Measurements from ENCODE around the gene TNIP2. TPM values are rescaled to one million over a fixed set of nuclear protein-coding genes. Genes with fewer than 3 reads are reported as not detected.

The TNIP2 gene
- total RNA-seq, 8 experiments from 2014 or later: 10.5 to 42.8 (median 19.1) TPM

GRCh38 chr4:2756691-2757350, 685 bp upstream of the TNIP2 start:
- in situ Hi-C loops (cut with MboI; ENCODE audit: low pct_unique_long_range_greater_than_20kb in 2 of 9, low sequenced_read_pairs in 9 of 9, unreplicated experiment in 9 of 9): loop anchor here in 1 of 9 experiments (25.0 kb wide), 1 partner anchor 180 kb away; no protein-coding TSS in a partner anchor
- H3K4me1 ChIP-seq (replicated peaks in 1 of 2): peaks cover 8 to 9% of the 10 kb centered on the region in 2 donors

GRCh38 chr4:2754848-2755819, 1.0 kb downstream of the TNIP2 start:
- Histone ChIP-seq H3K27ac (no peak overlapping the region), H3K4me3 (peak overlapping the region; percentile 56 to 81 (median 68)), H3K4me1 (replicated peaks in 1 of 2) (peaks cover 8 to 9% of the 10 kb centered on the region in 2 donors)
- 62 to 92% (median 80%) methylated on average over 1 to 9 of the region's 23 CpGs; no CpG with 5 or more reads in 5 of the 10 experiments for WGBS, 10 experiments
- ATAC-seq (replicated peaks in 6 of 8): no peak
- in situ Hi-C loops (cut with MboI; ENCODE audit: low pct_unique_long_range_greater_than_20kb in 2 of 9, low sequenced_read_pairs in 9 of 9, unreplicated experiment in 9 of 9): loop anchor here in 1 of 9 experiments (25.0 kb wide), 1 partner anchor 182 kb away; no protein-coding TSS in a partner anchor

More at GRCh38 chr4:2756691-2757350, 685 bp upstream of the TNIP2 start:
- ATAC-seq (replicated peaks in 6 of 8): no peak
- WGBS, 10 experiments: 83 to 100% (median 97%) methylated on average over 1 to 8 of the region's 25 CpGs; no CpG with 5 or more reads in 2 of the 10 experiments
- peak overlapping the region; percentile 56 to 81 (median 68) for H3K4me3 ChIP-seq
- peak overlapping the region in 1 of 2 donors; percentile 23 for H3K27ac ChIP-seq

DNA sequence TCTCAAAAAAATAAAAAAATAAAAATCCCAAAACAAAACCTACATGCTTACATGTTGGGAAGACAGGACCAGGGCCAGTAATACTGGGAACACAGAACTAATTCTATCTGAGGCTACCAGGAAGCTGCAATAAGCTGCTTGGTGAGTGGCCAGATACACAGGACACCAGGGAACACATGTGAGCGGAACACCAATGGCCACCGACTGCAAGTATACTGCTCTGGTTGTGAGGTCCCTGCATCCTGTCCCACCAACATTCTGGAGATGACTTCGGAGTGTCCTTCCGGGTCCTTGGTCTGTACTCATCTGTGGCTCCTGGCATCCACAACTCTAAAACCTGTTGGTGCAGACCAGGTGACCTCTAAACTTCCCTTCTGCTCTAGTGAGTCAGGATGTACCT, 2.7 kb downstream of the TNIP2 start:
- Histone ChIP-seq H3K27ac (no peak overlapping the region), H3K4me1 (replicated peaks in 1 of 2) (peaks cover 8 to 9% of the 10 kb centered on the region in 2 donors), H3K4me3 (no peak overlapping the region)
- WGBS, 10 experiments: 43 to 100% (median 88%) methylated on average over 1 to 4 of the region's 4 CpGs; no CpG with 5 or more reads in 2 of the 10 experiments
- no peak for ATAC-seq (replicated peaks in 6 of 8)
- in situ Hi-C loops (cut with MboI; ENCODE audit: low pct_unique_long_range_greater_than_20kb in 2 of 9, low sequenced_read_pairs in 9 of 9, unreplicated experiment in 9 of 9): loop anchor here in 1 of 9 experiments (25.0 kb wide), 1 partner anchor 184 kb away; no protein-coding TSS in a partner anchor

- Histone ChIP-seq H3K27ac (no peak overlapping the region), H3K4me3 (no peak overlapping the region), H3K4me1 (replicated peaks in 1 of 2) (peaks cover 6 to 8% of the 10 kb centered on the region in 2 donors)
- 10 to 96% (median 85%) methylated on average over 1 to 7 of the region's 19 CpGs; no CpG with 5 or more reads in 2 of the 10 experiments for WGBS, 10 experiments
- ATAC-seq (replicated peaks in 6 of 8): peak in 3 of 8 experiments; percentile 41 to 73 (median 73)
- in situ Hi-C loops (cut with MboI; ENCODE audit: low pct_unique_long_range_greater_than_20kb in 2 of 9, low sequenced_read_pairs in 9 of 9, unreplicated experiment in 9 of 9): loop anchor here in 1 of 9 experiments (25.0 kb wide), 1 partner anchor 186 kb away; no protein-coding TSS in a partner anchor
Measured at GRCh38 chr4:2750719-2751605, 5.2 kb downstream of the TNIP2 start.

- no peaks in the 10 kb centered on the region for H3K4me1 ChIP-seq (replicated peaks in 1 of 2)
- 80 to 100% (median 94%) methylated on average over 2 to 10 of the region's 16 CpGs; no CpG with 5 or more reads in 4 of the 10 experiments for WGBS, 10 experiments
- no peak overlapping the region for H3K27ac ChIP-seq
- no peak overlapping the region for H3K4me3 ChIP-seq
- no peak for ATAC-seq (replicated peaks in 6 of 8)
- in situ Hi-C loops (cut with MboI; ENCODE audit: low pct_unique_long_range_greater_than_20kb in 2 of 9, low sequenced_read_pairs in 9 of 9, unreplicated experiment in 9 of 9): no loop called here
Measured at GRCh38 chr4:2746891-2747695, 9.0 kb downstream of the TNIP2 start.

DNA sequence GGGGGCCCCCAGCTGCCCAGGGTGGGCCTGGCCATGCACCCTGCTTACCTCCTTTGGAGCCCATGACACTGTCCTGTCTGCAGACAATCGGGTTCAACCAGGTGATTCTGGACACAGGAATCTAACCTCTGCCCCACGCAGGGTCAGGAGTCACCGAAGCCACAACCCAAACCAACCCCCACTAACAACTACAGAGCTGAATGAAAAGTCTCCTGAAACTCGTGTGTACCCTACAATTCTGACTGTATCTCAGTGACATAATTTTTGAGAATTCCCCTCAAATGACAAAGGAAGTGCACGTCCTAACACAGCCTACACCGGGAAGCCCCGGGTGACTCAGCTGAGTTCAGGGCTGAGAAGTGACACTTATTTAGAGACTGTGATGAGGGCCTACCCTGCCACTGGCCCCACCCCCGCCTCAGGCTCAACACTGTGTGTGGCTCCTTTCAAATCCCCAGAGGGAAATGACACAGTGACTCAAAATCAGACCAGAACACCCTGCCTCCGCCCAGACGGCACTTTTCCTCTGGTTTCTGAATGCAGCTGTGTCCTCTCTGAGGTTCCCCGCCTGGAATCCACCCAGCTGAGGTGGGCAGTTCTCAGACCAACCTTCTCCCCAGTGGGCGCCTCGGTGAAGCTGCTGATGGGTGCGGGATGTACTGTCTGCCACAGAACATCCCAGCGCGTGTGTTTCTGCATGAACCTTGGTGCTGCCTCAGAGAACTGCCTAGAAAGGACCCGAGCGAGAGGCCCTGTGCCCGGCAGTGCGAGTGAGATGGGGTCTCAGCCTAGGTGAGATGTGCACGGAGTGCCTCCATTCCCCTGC, 9.9 kb downstream of the TNIP2 start:
- Histone ChIP-seq H3K4me1 (replicated peaks in 1 of 2) (no peaks in the 10 kb centered on the region), H3K27ac (no peak overlapping the region), H3K4me3 (no peak overlapping the region)
- in situ Hi-C loops (cut with MboI; ENCODE audit: low pct_unique_long_range_greater_than_20kb in 2 of 9, low sequenced_read_pairs in 9 of 9, unreplicated experiment in 9 of 9): no loop called here
- WGBS, 10 experiments: 0 to 80% (median 67%) methylated on average over 1 to 3 of the region's 21 CpGs; no CpG with 5 or more reads in 5 of the 10 experiments
- peak; percentile 70 to 97 (median 93) for ATAC-seq (replicated peaks in 6 of 8)

GRCh38 chr4:2745516-2745915, 10.6 kb downstream of the TNIP2 start:
- H3K27ac ChIP-seq: no peak overlapping the region
- in situ Hi-C loops (cut with MboI; ENCODE audit: low pct_unique_long_range_greater_than_20kb in 2 of 9, low sequenced_read_pairs in 9 of 9, unreplicated experiment in 9 of 9): no loop called here
- WGBS, 10 experiments: 80 to 100% (median 90%) methylated on average over 1 to 3 of the region's 5 CpGs; no CpG with 5 or more reads in 6 of the 10 experiments
- no peak overlapping the region for H3K4me3 ChIP-seq
- ATAC-seq (replicated peaks in 6 of 8): no peak
- no peaks in the 10 kb centered on the region for H3K4me1 ChIP-seq (replicated peaks in 1 of 2)

DNA sequence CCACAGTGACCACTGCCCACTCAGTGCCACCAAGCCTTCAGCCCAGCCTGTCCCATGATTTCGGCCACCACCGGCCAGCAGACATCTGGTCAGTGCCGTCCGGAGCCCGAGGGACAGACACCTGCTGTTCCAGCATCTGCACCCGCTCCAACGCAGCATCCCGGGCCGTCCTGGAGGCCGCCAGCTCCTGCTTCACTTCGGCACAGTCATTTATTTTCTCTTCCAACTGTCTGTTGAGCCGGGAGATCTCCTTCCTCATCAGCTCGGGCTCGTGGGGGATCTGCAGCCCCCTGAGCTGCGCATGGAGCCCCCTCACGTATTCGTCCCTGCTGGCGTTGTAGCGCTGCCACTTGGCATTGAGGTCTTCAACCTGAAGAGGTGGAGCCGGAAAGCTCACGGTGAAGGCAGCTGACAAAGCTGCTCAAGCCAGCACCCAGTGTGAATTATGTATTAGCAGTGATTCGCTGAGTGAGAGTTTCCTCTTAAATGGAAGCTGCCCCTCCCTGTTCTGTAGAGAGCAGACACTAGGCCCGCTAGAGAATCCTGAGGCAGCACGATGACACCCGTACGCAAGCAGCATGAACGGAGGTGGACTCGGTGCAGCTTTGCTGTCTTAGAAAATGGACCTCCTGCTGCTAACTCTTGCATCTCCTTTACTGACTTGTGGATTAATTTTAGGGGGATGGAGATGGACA, 11.4 kb downstream of the TNIP2 start:
- 70 to 100% (median 91%) methylated on average over 1 to 14 of the region's 28 CpGs; no CpG with 5 or more reads in 3 of the 10 experiments for WGBS, 10 experiments
- no peaks in the 10 kb centered on the region for H3K4me1 ChIP-seq (replicated peaks in 1 of 2)
- in situ Hi-C loops (cut with MboI; ENCODE audit: low pct_unique_long_range_greater_than_20kb in 2 of 9, low sequenced_read_pairs in 9 of 9, unreplicated experiment in 9 of 9): no loop called here
- H3K27ac ChIP-seq: no peak overlapping the region
- ATAC-seq (replicated peaks in 6 of 8): peak in 6 of 8 experiments; percentile 1 to 46 (median 27)
- H3K4me3 ChIP-seq: no peak overlapping the region

GRCh38 chr4:2743518-2744445, 12.4 kb downstream of the TNIP2 start:
- WGBS, 10 experiments: 93 to 100% (median 97%) methylated on average over 1 to 10 of the region's 21 CpGs; no CpG with 5 or more reads in 2 of the 10 experiments
- no peak for ATAC-seq (replicated peaks in 6 of 8)
- no peak overlapping the region for H3K4me3 ChIP-seq
- no peak overlapping the region for H3K27ac ChIP-seq
- in situ Hi-C loops (cut with MboI; ENCODE audit: low pct_unique_long_range_greater_than_20kb in 2 of 9, low sequenced_read_pairs in 9 of 9, unreplicated experiment in 9 of 9): no loop called here
- no peaks in the 10 kb centered on the region for H3K4me1 ChIP-seq (replicated peaks in 1 of 2)

All from motor neuron (in vitro differentiated cells).